Dermis blood vessel endothelial cell (primary cell): ENCODE measurements around the gene POU2F2. TPM values are rescaled to one million over a fixed set of nuclear protein-coding genes. Genes with fewer than 3 reads are reported as not detected.
A peak's percentile ranks its signal among the peaks of the same experiment; 100 is the strongest.

Experiments
- DNase-seq: peaks from one replicate; pipeline ENCODE4 v3.0.0; 2010
- total RNA-seq: library from RNA; depleted of rRNA; stranded (reverse); fragments of >200 nt; gene quantifications from 2 replicates; pipeline ENCODE4 v1.2.3, GENCODE V29; 2014

The POU2F2 gene
- total RNA-seq, 1 donor from 2014 or later, result 0.17 TPM

- DNase-seq, result no peak
Measured at GRCh38 chr19:42098781-42099180, 33.5 kb downstream of the POU2F2 start.

GRCh38 chr19:42097461-42097860 is 34.8 kb downstream of the POU2F2 start:
- no peak for DNase-seq

- DNase-seq, result no peak
Measured at GRCh38 chr19:42096255-42096837, 35.9 kb downstream of the POU2F2 start.

GRCh38 chr19:42095814-42096230 is 36.4 kb downstream of the POU2F2 start:
- DNase-seq, result no peak

GRCh38 chr19:42095142-42095813 is 37.0 kb downstream of the POU2F2 start:
- no peak for DNase-seq

- no peak for DNase-seq
Measured at GRCh38 chr19:42093926-42094325, 38.3 kb downstream of the POU2F2 start.

- no peak for DNase-seq
Measured at GRCh38 chr19:42093505-42093904, 38.7 kb downstream of the POU2F2 start.

- peak; percentile 98 for DNase-seq
Measured at GRCh38 chr19:42092350-42092749, 39.9 kb downstream of the POU2F2 start.

- peak; percentile 93 for DNase-seq
Measured at GRCh38 chr19:42091742-42092141, 40.5 kb downstream of the POU2F2 start.

GRCh38 chr19:42091300-42091699 is 40.9 kb downstream of the POU2F2 start:
- DNase-seq, result no peak

- DNase-seq, result no peak
Measured at GRCh38 chr19:42090672-42091071, 41.6 kb downstream of the POU2F2 start.

GRCh38 chr19:42089772-42090171 is 42.5 kb downstream of the POU2F2 start:
- DNase-seq, result no peak

- no peak for DNase-seq
Measured at GRCh38 chr19:42089191-42089750, 43.0 kb downstream of the POU2F2 start.

- DNase-seq, result peak; percentile 56
Measured at GRCh38 chr19:42088471-42089190, 43.6 kb downstream of the POU2F2 start.

GRCh38 chr19:42086770-42087550 is 45.3 kb downstream of the POU2F2 start:
- DNase-seq, result no peak

GRCh38 chr19:42086188-42086736 is 46.0 kb downstream of the POU2F2 start:
- DNase-seq, result no peak

- DNase-seq, result no peak
Measured at GRCh38 chr19:42083537-42083936, 48.7 kb downstream of the POU2F2 start.

GRCh38 chr19:42081584-42082203 is 50.6 kb downstream of the POU2F2 start:
- peak; percentile 85 for DNase-seq

GRCh38 chr19:42080764-42081375 is 51.4 kb downstream of the POU2F2 start:
- DNase-seq, result no peak

GRCh38 chr19:42079886-42080763 is 52.1 kb downstream of the POU2F2 start:
- no peak for DNase-seq
